ENCODE results near the gene TXLNA. TPM values are rescaled to one million over a fixed set of nuclear protein-coding genes. Genes with fewer than 3 reads are reported as not detected.
A peak's percentile ranks its signal among the peaks of the same experiment; 100 is the strongest.

Gene TXLNA
- total RNA-seq, 1 experiment from 2014 or later: 65.6 TPM

GRCh38 chr1:32231843-32232432, 52.5 kb downstream of the TXLNA start:
- in situ Hi-C loops (cut with HindIII; ENCODE audit: low pct_unique_long_range_greater_than_20kb, low sequenced_read_pairs): no loop called here
- DNase-seq (ENCODE audit: low read depth, low spot score): no peak

GRCh38 chr1:32232558-32233304, 53.3 kb downstream of the TXLNA start:
- in situ Hi-C loops (cut with HindIII; ENCODE audit: low pct_unique_long_range_greater_than_20kb, low sequenced_read_pairs): no loop called here
- no peak for DNase-seq (ENCODE audit: low read depth, low spot score)

GRCh38 chr1:32234792-32235191, 55.3 kb downstream of the TXLNA start:
- DNase-seq (ENCODE audit: low read depth, low spot score): no peak
- in situ Hi-C loops (cut with HindIII; ENCODE audit: low pct_unique_long_range_greater_than_20kb, low sequenced_read_pairs): no loop called here

- DNase-seq (ENCODE audit: low read depth, low spot score): peak; percentile 62
- in situ Hi-C loops (cut with HindIII; ENCODE audit: low pct_unique_long_range_greater_than_20kb, low sequenced_read_pairs): no loop called here
These were observed 59.9 kb downstream of the TXLNA start for GRCh38 chr1:32239337-32239736.

GRCh38 chr1:32239790-32240139, 60.3 kb downstream of the TXLNA start:
- in situ Hi-C loops (cut with HindIII; ENCODE audit: low pct_unique_long_range_greater_than_20kb, low sequenced_read_pairs): no loop called here
- DNase-seq (ENCODE audit: low read depth, low spot score): no peak

GRCh38 chr1:32240140-32240951, 60.9 kb downstream of the TXLNA start:
- in situ Hi-C loops (cut with HindIII; ENCODE audit: low pct_unique_long_range_greater_than_20kb, low sequenced_read_pairs): no loop called here
- DNase-seq (ENCODE audit: low read depth, low spot score): peak; percentile 77

- DNase-seq (ENCODE audit: low read depth, low spot score): no peak
- in situ Hi-C loops (cut with HindIII; ENCODE audit: low pct_unique_long_range_greater_than_20kb, low sequenced_read_pairs): no loop called here
These were observed 61.7 kb downstream of the TXLNA start for GRCh38 chr1:32241001-32241763.

- in situ Hi-C loops (cut with HindIII; ENCODE audit: low pct_unique_long_range_greater_than_20kb, low sequenced_read_pairs): no loop called here
- DNase-seq (ENCODE audit: low read depth, low spot score): peak; percentile 55
These were observed 62.9 kb downstream of the TXLNA start for GRCh38 chr1:32242341-32242851.

GRCh38 chr1:32246888-32247273, 67.4 kb downstream of the TXLNA start, which contains the start of gene FAM167B:
Gene FAM167B (plus strand): TSS chr1:32247222. CDS start chr1:32247422, 200 bp downstream.
- DNase-seq (ENCODE audit: low read depth, low spot score): peak; percentile 98

GRCh38 chr1:32247452-32247851, 68.0 kb downstream of the TXLNA start:
- in situ Hi-C loops (cut with HindIII; ENCODE audit: low pct_unique_long_range_greater_than_20kb, low sequenced_read_pairs): no loop called here

More at GRCh38 chr1:32246888-32247273, 67.4 kb downstream of the TXLNA start, which contains the start of gene FAM167B:
- in situ Hi-C loops (cut with HindIII; ENCODE audit: low pct_unique_long_range_greater_than_20kb, low sequenced_read_pairs): no loop called here

More at GRCh38 chr1:32247452-32247851, 68.0 kb downstream of the TXLNA start:
- no peak for DNase-seq (ENCODE audit: low read depth, low spot score)

Other genes with a start within 250 kb of the TXLNA start
- 502 and 606 TPM in 2 replicates for gene PTP4A2, start 241.3 kb upstream of the TXLNA start, total RNA-seq (2014; rRNA removed; shearing (Covaris generic))
- gene KHDRBS1, start 165.8 kb upstream of the TXLNA start, total RNA-seq (2014; rRNA removed; shearing (Covaris generic)): 38.7 and 46.9 TPM in 2 replicates
- 2.6 and 3.3 TPM in 2 replicates for gene TMEM39B, start 106.7 kb upstream of the TXLNA start, total RNA-seq (2014; rRNA removed; shearing (Covaris generic))
- 33.8 and 34.1 TPM in 2 replicates for gene KPNA6, start 71.6 kb upstream of the TXLNA start, total RNA-seq (2014; rRNA removed; shearing (Covaris generic))
- 8.6 and 12.2 TPM in 2 replicates for gene CCDC28B, start 20.9 kb downstream of the TXLNA start, total RNA-seq (2014; rRNA removed; shearing (Covaris generic))
- gene IQCC, start 26.0 kb downstream of the TXLNA start, total RNA-seq (2014; rRNA removed; shearing (Covaris generic)): 2.5 and 3.1 TPM in 2 replicates
- gene DCDC2B, start 29.4 kb downstream of the TXLNA start, total RNA-seq (2014; rRNA removed; shearing (Covaris generic)): not detected in 2 replicates
- 9.6 and 12.5 TPM in 2 replicates for gene TMEM234, start 42.7 kb downstream of the TXLNA start, total RNA-seq (2014; rRNA removed; shearing (Covaris generic))
- 554 and 565 TPM in 2 replicates for gene EIF3I, start 42.7 kb downstream of the TXLNA start, total RNA-seq (2014; rRNA removed; shearing (Covaris generic))
- 45.5 and 50.6 TPM in 2 replicates for gene FAM167B, start 67.5 kb downstream of the TXLNA start, total RNA-seq (2014; rRNA removed; shearing (Covaris generic))
- not detected in 2 replicates for gene LCK, start 71.6 kb downstream of the TXLNA start, total RNA-seq (2014; rRNA removed; shearing (Covaris generic))
- 98.0 and 99.1 TPM in 2 replicates for gene HDAC1, start 112.4 kb downstream of the TXLNA start, total RNA-seq (2014; rRNA removed; shearing (Covaris generic))
- 82.8 and 106 TPM in 2 replicates for gene MARCKSL1, start 156.6 kb downstream of the TXLNA start, total RNA-seq (2014; rRNA removed; shearing (Covaris generic))
- gene FAM229A, start 182.8 kb downstream of the TXLNA start, total RNA-seq (2014; rRNA removed; shearing (Covaris generic)): 0.74 and 0.85 TPM in 2 replicates
- 0.32 and 2.6 TPM in 2 replicates for gene TSSK3, start 182.9 kb downstream of the TXLNA start, total RNA-seq (2014; rRNA removed; shearing (Covaris generic))
- gene BSDC1, start 214.8 kb downstream of the TXLNA start, total RNA-seq (2014; rRNA removed; shearing (Covaris generic)): 40.7 and 46.8 TPM in 2 replicates

Measured in SK-MEL-5 (cell line).